ENCODE measurements around the gene AP5Z1. TPM values are rescaled to one million over a fixed set of nuclear protein-coding genes. Genes with fewer than 3 reads are reported as not detected.
A peak's percentile ranks its signal among the peaks of the same experiment; 100 is the strongest.

Gene AP5Z1, protein sequence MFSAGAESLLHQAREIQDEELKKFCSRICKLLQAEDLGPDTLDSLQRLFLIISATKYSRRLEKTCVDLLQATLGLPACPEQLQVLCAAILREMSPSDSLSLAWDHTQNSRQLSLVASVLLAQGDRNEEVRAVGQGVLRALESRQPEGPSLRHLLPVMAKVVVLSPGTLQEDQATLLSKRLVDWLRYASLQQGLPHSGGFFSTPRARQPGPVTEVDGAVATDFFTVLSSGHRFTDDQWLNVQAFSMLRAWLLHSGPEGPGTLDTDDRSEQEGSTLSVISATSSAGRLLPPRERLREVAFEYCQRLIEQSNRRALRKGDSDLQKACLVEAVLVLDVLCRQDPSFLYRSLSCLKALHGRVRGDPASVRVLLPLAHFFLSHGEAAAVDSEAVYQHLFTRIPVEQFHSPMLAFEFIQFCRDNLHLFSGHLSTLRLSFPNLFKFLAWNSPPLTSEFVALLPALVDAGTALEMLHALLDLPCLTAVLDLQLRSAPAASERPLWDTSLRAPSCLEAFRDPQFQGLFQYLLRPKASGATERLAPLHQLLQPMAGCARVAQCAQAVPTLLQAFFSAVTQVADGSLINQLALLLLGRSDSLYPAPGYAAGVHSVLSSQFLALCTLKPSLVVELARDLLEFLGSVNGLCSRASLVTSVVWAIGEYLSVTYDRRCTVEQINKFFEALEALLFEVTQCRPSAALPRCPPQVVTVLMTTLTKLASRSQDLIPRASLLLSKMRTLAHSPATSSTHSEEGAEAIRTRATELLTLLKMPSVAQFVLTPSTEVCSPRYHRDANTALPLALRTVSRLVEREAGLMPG
- total RNA-seq (ENCODE audit: unreplicated experiment) = 88.6 TPM
- long read RNA-seq, transcript AP5Z1-201 (17 exons, 2,889 nt) = major isoform, 38 of 49 reads
- long read RNA-seq, partial matches to known transcripts = 2 of 49 reads
- long read RNA-seq, other reads (novel, unspliced or antisense) = 8 of 49 reads

DNA sequence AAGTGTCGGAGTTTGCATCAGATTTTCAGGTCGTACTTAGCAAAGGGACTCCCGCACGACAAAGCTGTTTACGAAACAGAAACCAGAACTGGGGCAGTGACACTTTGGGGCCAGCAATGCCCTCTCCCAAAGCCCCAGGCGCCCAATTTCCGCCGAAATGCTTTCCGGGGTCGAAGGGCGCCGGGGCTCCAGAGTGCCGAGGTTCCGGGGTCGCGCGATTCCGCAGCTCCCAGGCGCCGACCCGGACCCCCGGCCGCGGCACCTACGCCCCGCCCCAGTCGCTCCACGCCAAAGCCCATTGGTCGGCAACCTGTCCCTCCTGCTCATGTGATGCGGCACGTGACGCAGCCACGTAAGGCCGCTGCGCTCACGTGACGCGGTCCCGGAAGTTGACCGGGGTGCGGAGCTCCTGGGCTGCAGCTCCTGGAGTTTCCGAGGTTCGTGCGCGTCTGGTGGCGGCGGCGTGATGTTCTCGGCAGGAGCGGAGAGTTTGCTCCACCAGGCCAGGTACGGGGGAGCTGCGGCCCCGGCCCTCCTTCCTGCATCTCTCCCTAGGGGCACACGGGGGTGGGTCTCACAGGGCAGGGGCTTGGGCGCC is at the start of gene AP5Z1:
Gene AP5Z1, plus strand, starts transcription at position 374 of the 598 bp plus-strand sequence. Its CDS starts 93 bp downstream, at position 467.
- DNase-seq (ENCODE audit: low spot score) = peak; percentile 90

DNA sequence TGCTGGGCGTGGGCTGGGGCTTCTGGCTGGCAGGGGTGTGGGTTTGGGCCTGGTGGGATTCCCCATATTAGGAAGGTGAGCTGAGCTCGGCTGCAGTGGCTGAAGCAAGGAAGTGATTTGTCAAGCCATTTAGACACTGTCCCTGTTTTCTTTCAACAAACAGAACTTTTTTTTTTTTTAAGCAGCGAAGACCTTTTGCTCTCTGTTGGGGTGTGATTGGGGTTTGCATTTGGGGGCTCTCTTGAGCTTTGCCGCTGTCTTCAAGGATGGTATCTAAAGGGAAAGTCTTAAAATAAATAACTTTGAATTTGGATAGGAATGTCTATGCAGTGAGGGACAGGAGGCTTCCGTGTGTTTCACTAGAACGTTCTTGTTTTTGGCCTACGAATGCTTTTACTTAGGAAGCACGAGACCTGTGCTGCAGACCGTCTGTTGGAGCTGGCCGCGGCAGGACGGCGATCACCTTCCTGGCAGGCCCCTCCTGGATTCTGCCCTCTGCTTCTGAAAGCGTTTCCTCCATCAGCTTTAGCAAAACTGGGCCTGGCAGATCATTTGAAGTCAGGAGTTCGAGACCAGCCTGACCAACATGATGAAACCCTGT is 49.5 kb upstream of the AP5Z1 start:
- Mint-ChIP-seq H3K4me1 (ENCODE audit: unreplicated experiment) (peaks cover 17% of the 10 kb centered on the region), H3K4me3 (ENCODE audit: unreplicated experiment) (no peak overlapping the region), H3K9me3 (ENCODE audit: unreplicated experiment) (no peaks in the 10 kb centered on the region), H3K27me3 (ENCODE audit: unreplicated experiment) (peaks cover 2% of the 10 kb centered on the region), H3K27ac (ENCODE audit: unreplicated experiment) (peak overlapping the region; percentile 52), H3K36me3 (ENCODE audit: low read depth, unreplicated experiment) (peaks cover 17% of the 10 kb centered on the region)
- no peak for DNase-seq (ENCODE audit: low spot score)
- TF ChIP-seq, protein P1, sequence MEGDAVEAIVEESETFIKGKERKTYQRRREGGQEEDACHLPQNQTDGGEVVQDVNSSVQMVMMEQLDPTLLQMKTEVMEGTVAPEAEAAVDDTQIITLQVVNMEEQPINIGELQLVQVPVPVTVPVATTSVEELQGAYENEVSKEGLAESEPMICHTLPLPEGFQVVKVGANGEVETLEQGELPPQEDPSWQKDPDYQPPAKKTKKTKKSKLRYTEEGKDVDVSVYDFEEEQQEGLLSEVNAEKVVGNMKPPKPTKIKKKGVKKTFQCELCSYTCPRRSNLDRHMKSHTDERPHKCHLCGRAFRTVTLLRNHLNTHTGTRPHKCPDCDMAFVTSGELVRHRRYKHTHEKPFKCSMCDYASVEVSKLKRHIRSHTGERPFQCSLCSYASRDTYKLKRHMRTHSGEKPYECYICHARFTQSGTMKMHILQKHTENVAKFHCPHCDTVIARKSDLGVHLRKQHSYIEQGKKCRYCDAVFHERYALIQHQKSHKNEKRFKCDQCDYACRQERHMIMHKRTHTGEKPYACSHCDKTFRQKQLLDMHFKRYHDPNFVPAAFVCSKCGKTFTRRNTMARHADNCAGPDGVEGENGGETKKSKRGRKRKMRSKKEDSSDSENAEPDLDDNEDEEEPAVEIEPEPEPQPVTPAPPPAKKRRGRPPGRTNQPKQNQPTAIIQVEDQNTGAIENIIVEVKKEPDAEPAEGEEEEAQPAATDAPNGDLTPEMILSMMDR (IDR thresholded peaks at IDR 0.05; ENCODE audit: unreplicated experiment) = no peak

More for the DNA sequence above, at the start of gene AP5Z1:
- Mint-ChIP-seq H3K36me3 (ENCODE audit: low read depth, unreplicated experiment) (peaks cover 24% of the 10 kb centered on the region), H3K4me1 (ENCODE audit: unreplicated experiment) (peaks cover 29% of the 10 kb centered on the region), H3K27ac (ENCODE audit: unreplicated experiment) (peak within 1 kb of the TSS; percentile 99), H3K4me3 (ENCODE audit: unreplicated experiment) (peak within 1 kb of the TSS; percentile 99), H3K9me3 (ENCODE audit: unreplicated experiment) (no peaks in the 10 kb centered on the region), H3K27me3 (ENCODE audit: unreplicated experiment) (peaks cover 21% of the 10 kb centered on the region)
- TF ChIP-seq, protein P1 (IDR thresholded peaks at IDR 0.05; ENCODE audit: unreplicated experiment) = no peak

DNA sequence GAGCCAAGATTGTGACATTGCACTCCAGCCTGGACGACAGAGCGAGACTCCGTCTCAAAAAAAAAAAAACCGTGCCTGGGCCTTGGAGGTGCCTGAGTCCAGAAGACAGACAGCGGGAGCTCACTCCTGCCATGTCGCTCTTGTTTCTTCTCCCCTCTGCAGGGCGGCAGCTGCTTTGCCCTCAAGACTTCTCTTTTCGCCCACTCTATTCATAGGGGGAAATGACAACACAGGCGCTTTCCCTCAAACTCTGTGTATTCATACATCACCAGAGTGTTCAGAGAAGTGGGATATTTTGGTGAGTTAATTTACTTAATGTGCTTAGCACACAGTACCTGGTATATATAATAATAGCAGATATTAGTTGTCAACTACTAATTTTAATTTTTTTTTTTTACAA is 48.9 kb upstream of the AP5Z1 start:
- no peaks in the 10 kb centered on the region for H3K27me3 Mint-ChIP-seq (ENCODE audit: unreplicated experiment)
- H3K4me1 Mint-ChIP-seq (ENCODE audit: unreplicated experiment) = peaks cover 17% of the 10 kb centered on the region
- peaks cover 17% of the 10 kb centered on the region for H3K36me3 Mint-ChIP-seq (ENCODE audit: low read depth, unreplicated experiment)
- no peak for DNase-seq (ENCODE audit: low spot score)
- no peak overlapping the region for H3K27ac Mint-ChIP-seq (ENCODE audit: unreplicated experiment)
- no peak overlapping the region for H3K4me3 Mint-ChIP-seq (ENCODE audit: unreplicated experiment)
- H3K9me3 Mint-ChIP-seq (ENCODE audit: unreplicated experiment) = no peaks in the 10 kb centered on the region
- TF ChIP-seq, protein P1 (IDR thresholded peaks at IDR 0.05; ENCODE audit: unreplicated experiment) = no peak

DNA sequence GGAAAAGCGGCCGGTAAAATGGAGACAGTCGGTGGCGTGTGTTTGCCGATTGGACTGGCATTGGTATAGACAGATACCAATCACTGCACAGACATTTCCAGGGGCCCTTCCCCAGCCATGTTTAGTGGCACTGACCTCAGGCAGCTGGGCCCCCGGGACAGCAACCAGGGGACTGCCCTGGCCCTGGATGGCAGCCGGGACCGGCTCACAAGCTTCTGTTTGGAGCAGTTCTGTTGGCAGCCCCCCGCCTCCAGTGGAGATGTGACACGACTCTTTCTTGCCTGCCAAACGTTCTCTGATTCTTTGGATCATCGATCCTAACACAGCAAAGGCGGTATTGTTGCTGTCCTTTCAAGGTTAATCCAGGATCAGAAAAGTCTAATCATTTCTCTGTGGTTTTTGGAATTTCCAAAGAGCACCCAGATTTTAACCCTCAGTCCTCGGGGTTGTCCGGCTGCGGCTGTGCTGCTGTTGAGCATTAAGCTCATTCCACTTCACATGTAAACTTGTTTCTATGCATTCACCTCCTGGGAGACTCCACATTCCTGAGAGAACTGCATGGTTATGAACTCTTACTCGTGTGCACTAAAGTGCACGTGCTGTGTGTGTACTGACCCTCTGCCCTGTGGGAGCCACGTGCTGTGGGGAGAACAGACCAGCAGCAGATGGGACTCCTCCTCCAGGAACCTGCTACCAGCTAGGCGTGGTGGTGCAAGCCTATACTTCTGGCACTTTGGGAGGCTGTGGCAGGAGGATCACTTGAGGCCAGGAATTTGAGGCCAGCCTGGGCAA is 47.3 kb upstream of the AP5Z1 start:
- TF ChIP-seq, protein P1 (IDR thresholded peaks at IDR 0.05; ENCODE audit: unreplicated experiment) = no peak
- Mint-ChIP-seq H3K27me3 (ENCODE audit: unreplicated experiment) (no peaks in the 10 kb centered on the region), H3K36me3 (ENCODE audit: low read depth, unreplicated experiment) (peaks cover 28% of the 10 kb centered on the region), H3K4me3 (ENCODE audit: unreplicated experiment) (no peak overlapping the region), H3K27ac (ENCODE audit: unreplicated experiment) (no peak overlapping the region), H3K9me3 (ENCODE audit: unreplicated experiment) (no peaks in the 10 kb centered on the region), H3K4me1 (ENCODE audit: unreplicated experiment) (peaks cover 18% of the 10 kb centered on the region)
- no peak for DNase-seq (ENCODE audit: low spot score)

Measured in endothelial cell (in vitro differentiated cells).